Activated T-cell treated with anti-CD3 and anti-CD28 coated beads, Interleukin-2, amount 50 U/mL, for 72 hours (primary cell): Measurements from ENCODE around the gene PLEKHA4. TPM values are rescaled to one million over a fixed set of nuclear protein-coding genes. Genes with fewer than 3 reads are reported as not detected.

Experiments
- ATAC-seq, 2 donors: fragments of 150-1000 bp; cut with Tn5 transposase; replicated peaks in 1 of 2; 2 replicates each; pipeline ENCODE4 v1.10.0; 2021; ENCODE audit warnings: moderate library complexity in 2 of 2, mild to moderate bottlenecking in 1 of 2
- DNase-seq, 2 donors: peaks; one replicate each; pipeline ENCODE4 v3.0.0; 2021 to 2022; ENCODE audit warnings: mixed read lengths in 1 of 2
- H3K27ac Mint-ChIP-seq: one replicate; pipeline ENCODE4 v1.8.0; 2022; ENCODE audit warnings: mild to moderate bottlenecking, moderate library complexity, mixed read lengths
- H3K27me3 Mint-ChIP-seq: one replicate; pipeline ENCODE4 v1.8.0; 2022; ENCODE audit warnings: low read depth, mixed read lengths
- H3K36me3 Mint-ChIP-seq, 2 donors: one replicate each; pipeline ENCODE4 v1.8.0; 2022; ENCODE audit warnings: mixed read lengths in 2 of 2, mild to moderate bottlenecking in 1 of 2; ENCODE audit not compliant: insufficient read depth in 2 of 2
- H3K4me1 Mint-ChIP-seq: one replicate; pipeline ENCODE4 v1.8.0; 2022; ENCODE audit warnings: low read depth, mixed read lengths
- H3K4me3 Mint-ChIP-seq, 2 donors: one replicate each; pipeline ENCODE4 v1.8.0; 2022; ENCODE audit warnings: mild to moderate bottlenecking in 2 of 2, mixed read lengths in 2 of 2, moderate library complexity in 2 of 2
- H3K9me3 Mint-ChIP-seq, 2 donors: one replicate each; pipeline ENCODE4 v1.8.0; 2022; ENCODE audit warnings: mixed read lengths in 2 of 2
- total RNA-seq, 2 donors: library from RNA; stranded (reverse); gene quantifications; one replicate each; pipeline ENCODE4 v1.2.3, GENCODE V29; 2022

PLEKHA4 gene
- total RNA-seq, 2 donors from 2014 or later: 16.2 to 24.5 TPM

DNA sequence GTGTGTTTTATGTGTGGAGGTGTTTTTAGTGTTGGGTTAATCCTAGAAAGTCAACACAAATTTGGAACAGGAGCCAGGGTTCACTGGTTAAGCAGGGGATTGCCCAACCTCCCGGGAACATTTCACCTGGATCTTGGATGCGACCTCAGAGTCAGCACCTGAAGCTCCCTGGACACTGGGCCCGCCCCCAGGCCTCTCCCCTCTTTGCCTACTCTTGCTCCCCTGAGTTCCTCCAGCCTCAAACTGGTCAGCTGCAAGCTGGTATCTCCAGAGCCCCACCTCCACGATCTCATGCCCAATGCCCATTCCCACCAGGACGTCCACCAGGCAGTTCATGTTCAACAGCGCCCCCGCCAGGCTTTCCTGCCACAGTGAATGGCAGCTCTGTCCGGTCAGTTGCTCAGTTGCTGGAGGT, 41.8 kb downstream of the PLEKHA4 start:
- H3K4me3 Mint-ChIP-seq: no peak overlapping the region
- no peaks in the 10 kb centered on the region for H3K27me3 Mint-ChIP-seq

DNA sequence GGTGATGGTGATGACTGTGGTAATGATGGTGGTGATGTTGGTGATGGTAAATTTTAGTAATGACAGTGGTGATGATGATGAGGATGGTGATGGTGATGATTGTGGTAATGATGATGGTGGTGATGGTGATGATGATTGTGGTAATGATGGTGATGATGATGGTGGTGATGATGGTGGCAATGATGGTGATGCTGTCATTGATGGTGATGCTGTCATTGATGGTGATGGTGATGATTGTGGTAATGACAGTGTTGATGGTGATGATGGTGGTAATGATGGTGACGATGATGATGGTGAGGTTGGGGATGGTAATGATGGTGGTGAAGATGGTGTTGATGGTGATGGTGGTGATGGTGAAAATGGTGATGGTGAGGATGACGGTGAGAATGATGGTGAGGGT, 45.9 kb downstream of the PLEKHA4 start:
- no peak for DNase-seq
- no peak for ATAC-seq
- H3K4me3 Mint-ChIP-seq: no peak overlapping the region
- no peaks in the 10 kb centered on the region for H3K4me1 Mint-ChIP-seq
- no peaks in the 10 kb centered on the region for H3K36me3 Mint-ChIP-seq
- H3K9me3 Mint-ChIP-seq: no peaks in the 10 kb centered on the region
- H3K27ac Mint-ChIP-seq: no peak overlapping the region
- no peaks in the 10 kb centered on the region for H3K27me3 Mint-ChIP-seq

More for the DNA sequence above, 41.8 kb downstream of the PLEKHA4 start:
- DNase-seq (no peak), ATAC-seq (no peak)
- no peaks in the 10 kb centered on the region for H3K36me3 Mint-ChIP-seq
- H3K9me3 Mint-ChIP-seq: no peaks in the 10 kb centered on the region
- H3K4me1 Mint-ChIP-seq: no peaks in the 10 kb centered on the region
- no peak overlapping the region for H3K27ac Mint-ChIP-seq

DNA sequence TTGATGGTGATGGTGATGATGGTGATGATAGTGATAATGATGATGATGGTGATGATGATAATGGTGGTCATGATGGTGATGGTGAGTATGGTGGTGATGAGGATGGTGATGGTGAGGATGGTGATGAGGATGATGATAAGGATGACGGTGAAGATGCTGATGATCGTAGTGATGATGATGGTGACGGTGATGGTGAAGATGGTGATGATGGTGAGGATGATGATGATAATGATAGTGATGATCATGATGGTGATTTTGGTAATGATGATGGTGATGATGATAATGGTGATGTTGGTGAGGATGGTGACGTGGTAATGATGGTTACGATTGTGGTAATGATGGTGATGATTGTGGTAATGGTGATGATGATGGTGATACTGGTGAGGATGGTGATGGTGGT, 46.8 kb downstream of the PLEKHA4 start:
- ATAC-seq (no peak), DNase-seq (no peak)
- no peaks in the 10 kb centered on the region for H3K4me1 Mint-ChIP-seq
- no peaks in the 10 kb centered on the region for H3K27me3 Mint-ChIP-seq
- no peaks in the 10 kb centered on the region for H3K9me3 Mint-ChIP-seq
- no peaks in the 10 kb centered on the region for H3K36me3 Mint-ChIP-seq
- no peak overlapping the region for H3K4me3 Mint-ChIP-seq
- no peak overlapping the region for H3K27ac Mint-ChIP-seq

DNA sequence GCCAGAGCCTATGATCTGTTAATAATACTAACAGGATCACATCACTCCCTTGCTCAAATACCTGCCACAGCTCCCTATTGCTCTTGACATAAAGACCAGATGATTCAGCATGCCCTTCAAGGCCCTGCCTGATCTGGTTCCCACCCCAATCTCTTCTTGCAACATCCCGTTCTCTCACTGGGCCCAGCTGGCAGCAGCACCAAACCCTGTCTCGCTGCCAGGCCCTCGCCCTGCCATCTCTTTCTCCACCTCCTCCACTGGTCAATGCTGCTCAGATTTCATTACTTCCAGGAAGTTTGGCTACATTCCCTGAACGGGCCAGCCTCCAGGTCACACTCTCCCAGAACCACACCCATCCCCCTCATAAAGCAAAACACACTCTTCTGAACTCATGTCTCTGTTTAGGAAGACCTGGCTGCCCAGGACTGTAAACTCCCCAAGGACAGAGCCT, 49.0 kb downstream of the PLEKHA4 start:
- no peak overlapping the region for H3K27ac Mint-ChIP-seq
- H3K4me3 Mint-ChIP-seq: no peak overlapping the region
- ATAC-seq (no peak), DNase-seq (no peak)
- no peaks in the 10 kb centered on the region for H3K9me3 Mint-ChIP-seq
- H3K36me3 Mint-ChIP-seq: no peaks in the 10 kb centered on the region
- H3K27me3 Mint-ChIP-seq: no peaks in the 10 kb centered on the region
- H3K4me1 Mint-ChIP-seq: peaks cover 15% of the 10 kb centered on the region

DNA sequence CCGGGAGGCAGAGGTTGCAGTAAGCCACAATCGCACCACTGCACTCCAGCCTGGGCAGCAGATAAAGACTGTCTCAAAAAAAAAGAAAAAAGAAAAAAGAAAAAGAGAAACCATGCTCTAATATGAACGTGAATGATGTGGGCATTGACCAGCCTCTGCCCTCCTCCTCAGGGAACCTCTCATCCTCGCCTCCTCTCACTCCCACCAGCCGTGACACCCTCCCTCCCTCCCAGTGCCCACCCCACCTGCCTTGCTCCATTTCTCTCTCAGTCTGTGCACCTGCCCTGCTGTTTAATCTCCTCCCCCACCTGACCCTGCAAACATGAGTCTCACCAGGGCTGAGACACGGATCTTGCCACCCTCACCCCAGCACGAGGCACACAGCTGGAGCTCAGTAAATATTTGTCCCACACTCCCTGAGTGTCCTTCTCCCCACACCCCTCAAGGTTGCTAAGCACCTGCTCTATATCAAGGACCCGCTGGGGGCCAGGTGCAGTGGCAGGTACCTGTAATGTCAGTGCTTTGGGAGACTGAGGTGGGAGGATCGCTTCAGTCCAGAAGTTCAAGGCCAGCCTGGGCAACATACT, 50.1 kb downstream of the PLEKHA4 start:
- Mint-ChIP-seq H3K36me3 (no peaks in the 10 kb centered on the region), H3K9me3 (no peaks in the 10 kb centered on the region), H3K4me3 (no peak overlapping the region), H3K4me1 (peaks cover 15% of the 10 kb centered on the region), H3K27me3 (no peaks in the 10 kb centered on the region), H3K27ac (no peak overlapping the region)
- ATAC-seq (no peak), DNase-seq (no peak)

DNA sequence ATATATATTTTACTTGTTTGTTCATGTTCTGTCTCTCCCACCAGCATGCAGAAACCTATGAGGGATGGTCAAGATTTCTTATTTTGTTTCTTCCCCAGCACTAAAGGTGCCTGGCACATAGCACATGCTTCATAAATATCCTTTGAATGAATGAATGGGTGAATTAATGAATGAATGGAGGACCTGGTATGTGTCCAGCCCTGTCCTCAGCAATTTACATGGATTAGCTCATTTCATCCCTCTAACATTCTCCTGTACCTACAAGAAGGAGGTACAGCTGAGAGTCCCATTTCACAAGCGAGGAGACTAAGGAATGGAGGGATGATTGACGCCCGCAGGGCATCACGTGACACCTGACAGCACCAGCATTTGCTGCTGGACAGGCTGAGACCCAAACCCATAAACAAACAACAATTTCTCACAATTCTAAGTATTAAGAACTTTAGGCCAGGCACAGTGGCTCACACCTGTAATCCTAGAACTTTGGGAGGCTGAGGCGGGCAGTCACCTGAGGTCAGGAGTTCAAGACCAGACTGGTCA, 50.8 kb downstream of the PLEKHA4 start:
- DNase-seq (no peak), ATAC-seq (no peak)
- Mint-ChIP-seq H3K27ac (no peak overlapping the region), H3K36me3 (no peaks in the 10 kb centered on the region), H3K27me3 (no peaks in the 10 kb centered on the region), H3K4me3 (no peak overlapping the region), H3K4me1 (peaks cover 16% of the 10 kb centered on the region), H3K9me3 (no peaks in the 10 kb centered on the region)

DNA sequence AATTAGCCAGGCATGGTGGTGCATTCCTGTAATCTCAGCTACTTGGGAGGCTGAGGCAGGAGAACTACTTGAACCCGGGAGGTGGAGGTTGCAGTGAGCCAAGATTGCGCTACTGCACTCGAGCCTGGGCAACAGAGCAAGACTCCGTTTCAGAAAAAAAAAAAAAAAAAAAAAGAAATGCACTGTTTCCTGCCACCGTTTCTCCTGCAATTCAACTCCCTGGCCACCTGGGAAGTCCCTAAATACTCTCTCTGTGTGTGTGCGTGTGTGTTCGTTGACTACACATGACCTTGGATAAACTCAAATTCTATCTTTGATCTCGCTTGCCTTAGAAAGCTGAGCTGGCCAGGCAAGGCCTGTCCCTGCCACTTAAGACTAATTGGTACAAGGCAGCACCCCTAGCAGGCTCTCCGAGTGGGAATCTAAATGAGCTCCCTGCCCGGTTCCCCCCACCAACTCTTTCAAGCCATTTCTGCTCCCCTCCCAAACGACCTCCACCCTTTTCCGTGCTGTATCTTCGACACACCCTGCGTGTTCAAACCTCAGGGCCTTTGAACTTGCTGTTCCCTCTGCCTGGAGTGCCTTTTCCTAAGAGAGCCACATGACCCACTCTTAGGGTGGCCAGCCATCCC, 52.4 kb downstream of the PLEKHA4 start:
- no peak overlapping the region for H3K27ac Mint-ChIP-seq
- ATAC-seq: peak; percentile 20 to 22

DNA sequence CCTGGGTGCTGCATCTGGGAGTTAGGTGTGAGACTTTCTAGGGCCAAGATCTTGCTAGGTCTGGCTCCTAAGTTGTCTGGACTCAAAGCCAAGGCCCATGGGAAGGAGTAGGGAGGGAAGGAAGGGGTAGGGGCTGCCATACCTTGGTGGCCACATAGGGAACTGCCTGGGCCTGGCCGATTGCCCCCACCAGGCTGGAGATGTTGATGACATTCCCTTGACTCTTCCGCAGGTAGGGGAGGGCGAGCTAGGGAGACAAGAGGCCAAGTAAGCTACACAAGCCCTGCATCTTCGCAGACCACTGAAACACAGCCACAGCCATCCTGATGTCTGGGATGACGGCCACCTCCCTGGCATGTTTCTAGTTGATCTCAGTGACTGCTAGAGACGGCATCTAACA, 53.5 kb downstream of the PLEKHA4 start:
- Mint-ChIP-seq H3K36me3 (peaks cover 0 to 1% of the 10 kb centered on the region in 2 donors), H3K9me3 (no peaks in the 10 kb centered on the region)

More for the DNA sequence above, 52.4 kb downstream of the PLEKHA4 start:
- Mint-ChIP-seq H3K36me3 (no peaks in the 10 kb centered on the region), H3K4me3 (no peak overlapping the region), H3K27me3 (no peaks in the 10 kb centered on the region), H3K9me3 (no peaks in the 10 kb centered on the region), H3K4me1 (peaks cover 23% of the 10 kb centered on the region)
- peak in 1 of 2 donors; percentile 19 for DNase-seq

DNA sequence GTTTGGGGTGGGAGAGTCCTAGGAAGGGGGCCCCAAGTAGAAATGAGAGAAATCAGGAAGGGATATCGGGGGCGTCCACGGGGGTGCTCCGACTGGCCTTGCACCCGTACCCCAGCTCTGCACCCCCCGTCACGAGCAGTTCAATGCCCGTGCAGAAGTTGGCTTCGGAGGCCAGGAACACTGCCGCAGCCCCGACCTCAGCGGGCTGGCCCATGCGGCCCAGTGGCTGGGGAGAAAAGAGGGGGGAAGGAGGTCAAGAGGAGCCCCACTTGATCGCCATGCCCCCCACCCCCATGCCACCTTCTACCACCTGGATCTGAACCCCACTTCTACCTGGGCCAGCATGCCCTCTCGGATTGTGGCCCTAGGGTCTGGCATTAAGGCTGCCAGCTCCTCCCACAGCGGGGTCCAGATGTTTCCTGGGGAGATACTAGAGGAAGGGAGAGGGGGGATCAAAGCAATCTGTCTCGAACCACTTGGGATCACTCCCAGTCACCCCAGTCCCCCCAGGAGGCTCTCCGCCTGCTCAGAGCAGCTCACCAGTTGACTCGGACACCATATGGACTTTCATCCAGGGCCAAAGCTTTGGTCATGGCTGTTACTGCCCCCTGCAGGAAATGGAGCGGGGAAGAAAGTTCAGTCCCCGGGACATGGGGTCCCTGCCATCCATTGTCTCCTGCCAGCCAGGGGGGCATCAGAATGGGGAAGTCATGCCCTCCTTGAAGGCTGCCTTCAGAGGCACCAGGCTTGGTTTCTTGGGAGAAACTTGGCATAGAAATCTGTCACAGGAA, 55.1 kb downstream of the PLEKHA4 start:
- Mint-ChIP-seq H3K9me3 (no peaks in the 10 kb centered on the region), H3K27ac (no peak overlapping the region), H3K4me1 (peaks cover 44% of the 10 kb centered on the region), H3K4me3 (no peak overlapping the region), H3K36me3 (peaks cover 0 to 1% of the 10 kb centered on the region in 2 donors), H3K27me3 (no peaks in the 10 kb centered on the region)
- DNase-seq (no peak), ATAC-seq (no peak)

More for the DNA sequence above, 53.5 kb downstream of the PLEKHA4 start:
- DNase-seq (no peak), ATAC-seq (no peak)
- Mint-ChIP-seq H3K4me3 (no peak overlapping the region), H3K27me3 (no peaks in the 10 kb centered on the region), H3K27ac (no peak overlapping the region), H3K4me1 (peaks cover 28% of the 10 kb centered on the region)

DNA sequence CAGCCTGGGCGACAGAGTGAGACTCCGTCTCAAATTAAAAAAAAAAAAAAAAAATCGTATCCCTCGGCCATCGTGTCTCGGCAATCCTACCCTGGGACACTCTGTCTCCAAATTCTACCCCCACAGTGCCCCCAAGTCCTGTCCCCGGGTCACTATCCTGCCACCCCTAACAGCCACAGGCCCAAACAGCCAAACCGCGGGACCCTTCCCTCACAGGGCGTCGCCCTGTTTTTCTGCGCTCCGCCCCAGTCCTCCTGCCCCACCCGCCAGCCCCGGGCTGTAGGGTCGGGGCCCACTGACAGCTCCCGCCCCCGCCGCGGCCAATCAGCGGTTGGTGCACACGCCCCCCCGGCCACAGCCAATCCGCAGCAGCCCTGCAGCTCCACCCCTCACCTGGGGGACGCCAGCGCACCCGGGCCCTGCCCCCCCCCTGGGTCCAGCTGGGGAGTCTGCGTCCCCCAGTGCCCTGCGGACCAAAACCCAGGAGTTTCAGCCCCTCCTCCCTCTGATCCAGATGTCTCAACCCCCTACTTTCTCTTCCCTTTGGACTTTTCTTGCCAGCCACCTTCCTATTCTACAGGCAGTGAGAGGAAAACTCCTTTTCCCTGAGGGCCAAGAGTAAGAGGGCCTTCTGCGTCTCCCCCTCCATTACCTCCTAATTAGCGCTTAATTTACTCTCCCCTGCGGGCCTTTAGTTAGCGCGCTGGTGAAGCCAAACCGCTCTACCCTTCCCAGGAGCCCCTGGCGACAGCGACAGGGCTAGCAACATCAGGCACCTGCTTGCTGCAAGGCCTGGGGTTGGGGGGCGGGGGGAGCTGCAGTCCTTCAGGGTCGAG, 56.1 kb downstream of the PLEKHA4 start:
- Mint-ChIP-seq H3K27ac (no peak overlapping the region), H3K4me1 (peaks cover 49% of the 10 kb centered on the region), H3K4me3 (peak overlapping the region; percentile 92 to 94), H3K36me3 (peaks cover 0 to 1% of the 10 kb centered on the region in 2 donors), H3K9me3 (no peaks in the 10 kb centered on the region), H3K27me3 (no peaks in the 10 kb centered on the region)
- DNase-seq: peak; percentile 86
- ATAC-seq: peak; percentile 75 to 76

DNA sequence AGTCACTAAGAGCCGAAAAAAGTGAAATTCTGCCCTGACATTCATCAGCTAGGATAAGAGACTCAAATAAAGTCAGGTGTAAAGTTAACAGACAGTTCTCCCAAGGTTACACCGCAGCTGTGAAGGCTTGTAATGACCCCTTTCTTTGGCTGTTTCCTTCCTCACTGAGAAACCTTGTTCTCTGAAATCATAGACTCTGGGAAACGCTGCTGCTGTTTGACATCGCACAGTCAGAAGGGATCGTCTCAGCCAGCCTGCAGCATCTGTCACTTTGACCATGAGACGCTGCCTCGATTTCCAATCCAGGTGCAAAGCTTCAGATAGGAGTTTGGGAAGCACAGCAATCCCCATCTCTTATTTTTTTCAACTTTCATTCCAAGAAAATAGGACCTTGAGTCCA, 58.3 kb downstream of the PLEKHA4 start:
- H3K27ac Mint-ChIP-seq: peak overlapping the region; percentile 27
- peak overlapping the region; percentile 94 to 95 for H3K4me3 Mint-ChIP-seq
- ATAC-seq (no peak), DNase-seq (no peak)
- peaks cover 35% of the 10 kb centered on the region for H3K4me1 Mint-ChIP-seq
- H3K9me3 Mint-ChIP-seq: no peaks in the 10 kb centered on the region
- H3K27me3 Mint-ChIP-seq: no peaks in the 10 kb centered on the region
- peaks cover 0 to 1% of the 10 kb centered on the region in 2 donors for H3K36me3 Mint-ChIP-seq

DNA sequence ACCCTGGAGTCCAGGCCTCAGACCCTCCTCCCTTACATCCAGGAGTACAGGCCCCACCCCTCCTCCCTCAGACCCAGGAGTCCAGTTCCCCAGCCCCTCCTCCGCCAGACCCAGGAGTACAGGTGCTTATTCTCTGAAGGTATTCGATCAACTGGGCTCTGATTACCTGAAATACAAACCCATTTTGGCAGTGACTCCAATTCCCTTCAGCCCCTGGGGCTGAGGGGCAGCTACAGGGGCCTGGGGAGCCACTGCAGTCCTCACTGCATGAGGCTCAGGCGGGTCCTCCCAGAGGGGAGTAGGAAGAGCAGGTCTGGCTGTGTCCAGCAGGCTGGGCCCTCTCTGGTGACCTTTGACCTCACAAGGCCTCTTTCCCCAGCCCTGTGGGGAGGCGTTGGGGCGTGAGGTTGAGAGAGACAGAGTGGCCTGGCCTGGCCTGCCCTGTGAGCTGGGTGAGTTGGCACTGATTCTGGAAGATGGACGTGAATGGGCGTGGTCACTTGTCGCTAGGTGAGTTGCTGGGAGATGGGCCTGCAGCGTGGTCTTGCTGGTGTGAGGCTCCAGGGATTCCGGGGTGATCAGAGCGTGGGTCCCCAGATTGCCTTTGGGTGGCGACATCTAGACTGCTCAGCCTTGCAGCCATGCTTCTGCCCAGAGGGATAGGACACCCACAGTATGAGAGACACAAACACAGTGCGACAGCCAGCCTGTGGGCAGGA, 60.7 kb downstream of the PLEKHA4 start:
- no peak for DNase-seq
- peaks cover 34% of the 10 kb centered on the region for H3K4me1 Mint-ChIP-seq
- ATAC-seq: no peak
- no peaks in the 10 kb centered on the region for H3K27me3 Mint-ChIP-seq
- no peak overlapping the region for H3K27ac Mint-ChIP-seq
- peaks cover 0 to 1% of the 10 kb centered on the region in 2 donors for H3K36me3 Mint-ChIP-seq
- peak overlapping the region; percentile 0 to 2 for H3K4me3 Mint-ChIP-seq
- no peaks in the 10 kb centered on the region for H3K9me3 Mint-ChIP-seq
